HEK293 (cell line): ENCODE data around the gene ELAVL1.

Experiments
- CTCF ChIA-PET: fragments of 350-600 bp; formaldehyde crosslinking; extraction: SDS; loops from one replicate; lab custom pipeline; 2021; ENCODE audit warnings: antibody characterized with exemption; lab: Yijun Ruan, JAX
- POLR2A ChIA-PET: fragments of 300-600 bp; formaldehyde crosslinking; extraction: SDS; loops from one replicate; lab custom pipeline; 2020; ENCODE audit warnings: antibody characterized with exemption, inconsistent platforms; lab: Yijun Ruan, JAX
- H3K27ac ChIP-seq: fragments of 200-500 bp; sonication (Bioruptor generic); 2 replicates; pipeline ENCODE4 v1.5.1; 2014; ENCODE audit warnings: low read depth, low read length, control low read depth, inconsistent platforms; ENCODE audit errors: extremely low read depth
- H3K36me3 ChIP-seq, 2 experiments: fragments of 200-500 bp in 1 of 2; sonication (Bioruptor generic) in 1 of 2; 1 replicate in 1 of 2; 2 replicates in 1 of 2; pipeline ENCODE4 v1.5.1; 2014 to 2017; ENCODE audit warnings: inconsistent platforms in 2 of 2, low read length in 2 of 2; ENCODE audit not compliant: control insufficient read depth in 2 of 2, insufficient read depth in 1 of 2
- H3K4me1 ChIP-seq: fragments of 200-500 bp; sonication (Bioruptor generic); 2 replicates; pipeline ENCODE4 v1.5.1; 2014; ENCODE audit warnings: mild to moderate bottlenecking, low read length, inconsistent platforms; ENCODE audit not compliant: control insufficient read depth, insufficient read depth
- H3K4me3 ChIP-seq: 2 replicates; pipeline ENCODE4 v1.5.1; 2011; ENCODE audit warnings: low read depth, mild to moderate bottlenecking, control low read depth, low read length, moderate library complexity
- H3K9me3 ChIP-seq: fragments of 200-500 bp; sonication (Bioruptor generic); 2 replicates; pipeline ENCODE4 v1.5.1; 2014; ENCODE audit warnings: low read depth, low read length, inconsistent platforms; ENCODE audit not compliant: control insufficient read depth, insufficient read depth
- EGR2 ChIP-seq: fragments of 450-650 bp; formaldehyde crosslinking; IDR thresholded peaks from 2 replicates; pipeline ENCODE4 v1.5.1; 2016; ENCODE audit warnings: low read depth, missing biosample characterization, missing genetic modification characterization
- GLI2 ChIP-seq: fragments of 450-650 bp; formaldehyde crosslinking; IDR thresholded peaks from 2 replicates; pipeline ENCODE4; 2017; ENCODE audit warnings: missing biosample characterization, missing genetic modification characterization, low read depth, borderline replicate concordance
- HOXC10 ChIP-seq: sonication (generic); formaldehyde crosslinking; IDR thresholded peaks from 2 replicates; pipeline ENCODE4 v1.8.1; 2023; ENCODE audit warnings: mild to moderate bottlenecking, missing genetic modification reagents
- HOXD13 ChIP-seq: sonication (generic); formaldehyde crosslinking; IDR thresholded peaks from 2 replicates; pipeline ENCODE4 v1.8.0; 2022; ENCODE audit warnings: missing genetic modification reagents, borderline replicate concordance
- KLF1 ChIP-seq: fragments of 450-650 bp; formaldehyde crosslinking; IDR thresholded peaks from 2 replicates; pipeline ENCODE4 v1.5.1; 2016; ENCODE audit warnings: missing biosample characterization, missing genetic modification characterization
- KLF17 ChIP-seq: fragments of 450-650 bp; formaldehyde crosslinking; IDR thresholded peaks from 2 replicates; pipeline ENCODE4 v1.5.1; 2016; ENCODE audit warnings: missing biosample characterization, missing genetic modification characterization
- KLF8 ChIP-seq: fragments of 450-650 bp; formaldehyde crosslinking; IDR thresholded peaks from 2 replicates; pipeline ENCODE4 v1.5.1; 2016; ENCODE audit warnings: missing biosample characterization, missing genetic modification characterization
- SP7 ChIP-seq: fragments of 450-650 bp; formaldehyde crosslinking; IDR thresholded peaks from 2 replicates; pipeline ENCODE4 v1.5.1; 2016; ENCODE audit warnings: missing biosample characterization, missing genetic modification characterization
- WT1 ChIP-seq: fragments of 450-650 bp; formaldehyde crosslinking; IDR thresholded peaks from 2 replicates; pipeline ENCODE4 v1.5.1; 2016; ENCODE audit warnings: missing biosample characterization, missing genetic modification characterization
- ZFHX2 ChIP-seq: fragments of 450-650 bp; formaldehyde crosslinking; conservative IDR thresholded peaks from 2 replicates; pipeline ENCODE4 v1.5.1; 2016; ENCODE audit warnings: missing biosample characterization, missing genetic modification characterization
- ZNF19 ChIP-seq: fragments of 450-650 bp; formaldehyde crosslinking; IDR thresholded peaks from 2 replicates; pipeline ENCODE4; 2016; ENCODE audit warnings: missing biosample characterization, missing genetic modification characterization, low read depth
- ZNF341 ChIP-seq: fragments of 450-650 bp; formaldehyde crosslinking; IDR thresholded peaks from 2 replicates; pipeline ENCODE4; 2016; ENCODE audit warnings: low read depth, missing biosample characterization, missing genetic modification characterization
- ZNF510 ChIP-seq: fragments of 450-650 bp; formaldehyde crosslinking; IDR thresholded peaks from 2 replicates; pipeline ENCODE4 v1.5.1; 2018; ENCODE audit warnings: mild to moderate bottlenecking, missing genetic modification characterization, missing biosample characterization; ENCODE audit not compliant: insufficient replicate concordance
- TF ChIP-seq, protein P1 (sequence below): fragments of 450-650 bp; formaldehyde crosslinking; IDR thresholded peaks from 2 replicates; pipeline ENCODE4 v1.5.1; 2016; ENCODE audit warnings: missing biosample characterization, missing genetic modification characterization
- TF ChIP-seq, protein P2 (sequence below): fragments of 450-650 bp; formaldehyde crosslinking; IDR thresholded peaks from 2 replicates; pipeline ENCODE4 v1.5.1; 2016; ENCODE audit warnings: missing biosample characterization, missing genetic modification characterization
- TF ChIP-seq, protein P3 (sequence below): fragments of 450-650 bp; formaldehyde crosslinking; IDR thresholded peaks from 2 replicates; pipeline ENCODE4 v1.5.1; 2016; ENCODE audit warnings: missing biosample characterization, missing genetic modification characterization, borderline replicate concordance

The ELAVL1 gene

GRCh38 chr19:7911508-7912143 lies 93.8 kb downstream of the ELAVL1 start:
- no peak for TF ChIP-seq HOXC10
- TF ChIP-seq KLF1, result peak; percentile 83
- peak; percentile 6; the same call in 1 of the 2 replicates for TF ChIP-seq EGR2 (tag by site-specific recombination)
- no peak for TF ChIP-seq ZNF341
- TF ChIP-seq KLF17, result no peak
- 0 out of 2 replicates have a peak, but pooled peaks have one; percentile 20 for TF ChIP-seq KLF8 (tag by site-specific recombination)
- TF ChIP-seq, protein P1, sequence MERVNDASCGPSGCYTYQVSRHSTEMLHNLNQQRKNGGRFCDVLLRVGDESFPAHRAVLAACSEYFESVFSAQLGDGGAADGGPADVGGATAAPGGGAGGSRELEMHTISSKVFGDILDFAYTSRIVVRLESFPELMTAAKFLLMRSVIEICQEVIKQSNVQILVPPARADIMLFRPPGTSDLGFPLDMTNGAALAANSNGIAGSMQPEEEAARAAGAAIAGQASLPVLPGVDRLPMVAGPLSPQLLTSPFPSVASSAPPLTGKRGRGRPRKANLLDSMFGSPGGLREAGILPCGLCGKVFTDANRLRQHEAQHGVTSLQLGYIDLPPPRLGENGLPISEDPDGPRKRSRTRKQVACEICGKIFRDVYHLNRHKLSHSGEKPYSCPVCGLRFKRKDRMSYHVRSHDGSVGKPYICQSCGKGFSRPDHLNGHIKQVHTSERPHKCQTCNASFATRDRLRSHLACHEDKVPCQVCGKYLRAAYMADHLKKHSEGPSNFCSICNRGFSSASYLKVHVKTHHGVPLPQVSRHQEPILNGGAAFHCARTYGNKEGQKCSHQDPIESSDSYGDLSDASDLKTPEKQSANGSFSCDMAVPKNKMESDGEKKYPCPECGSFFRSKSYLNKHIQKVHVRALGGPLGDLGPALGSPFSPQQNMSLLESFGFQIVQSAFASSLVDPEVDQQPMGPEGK, result 0 out of 2 replicates have a peak, but pooled peaks have one; percentile 46
- TF ChIP-seq, protein P2, sequence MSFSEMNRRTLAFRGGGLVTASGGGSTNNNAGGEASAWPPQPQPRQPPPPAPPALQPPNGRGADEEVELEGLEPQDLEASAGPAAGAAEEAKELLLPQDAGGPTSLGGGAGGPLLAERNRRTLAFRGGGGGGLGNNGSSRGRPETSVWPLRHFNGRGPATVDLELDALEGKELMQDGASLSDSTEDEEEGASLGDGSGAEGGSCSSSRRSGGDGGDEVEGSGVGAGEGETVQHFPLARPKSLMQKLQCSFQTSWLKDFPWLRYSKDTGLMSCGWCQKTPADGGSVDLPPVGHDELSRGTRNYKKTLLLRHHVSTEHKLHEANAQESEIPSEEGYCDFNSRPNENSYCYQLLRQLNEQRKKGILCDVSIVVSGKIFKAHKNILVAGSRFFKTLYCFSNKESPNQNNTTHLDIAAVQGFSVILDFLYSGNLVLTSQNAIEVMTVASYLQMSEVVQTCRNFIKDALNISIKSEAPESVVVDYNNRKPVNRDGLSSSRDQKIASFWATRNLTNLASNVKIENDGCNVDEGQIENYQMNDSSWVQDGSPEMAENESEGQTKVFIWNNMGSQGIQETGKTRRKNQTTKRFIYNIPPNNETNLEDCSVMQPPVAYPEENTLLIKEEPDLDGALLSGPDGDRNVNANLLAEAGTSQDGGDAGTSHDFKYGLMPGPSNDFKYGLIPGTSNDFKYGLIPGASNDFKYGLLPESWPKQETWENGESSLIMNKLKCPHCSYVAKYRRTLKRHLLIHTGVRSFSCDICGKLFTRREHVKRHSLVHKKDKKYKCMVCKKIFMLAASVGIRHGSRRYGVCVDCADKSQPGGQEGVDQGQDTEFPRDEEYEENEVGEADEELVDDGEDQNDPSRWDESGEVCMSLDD, result 0 out of 2 replicates have a peak, but pooled peaks have one; percentile 33
- TF ChIP-seq ZFHX2 (tag by site-specific recombination), result peak; percentile 36; the same call in 1 of the 2 replicates
- no peak for TF ChIP-seq ZNF19 (tag by site-specific recombination)
- TF ChIP-seq, all 188 proteins: peak for 6
- H3K27ac ChIP-seq, result no peak overlapping the region
- ChIA-PET CTCF (interaction anchor here (0.7 to 1.1 kb wide), 3 partner anchors 8 to 43 kb away, joined by 3 to 4 read pairs (median 3); partner anchors contain the start of gene SNAPC2), POLR2A (interaction anchor here (1.1 to 2.3 kb wide), 3 partner anchors 8 to 14 kb away, joined by 3 to 15 read pairs (median 8); partner anchors contain the start of genes MAP2K7 and SNAPC2)
- H3K4me1 ChIP-seq, result no peaks in the 10 kb centered on the region
- H3K9me3 ChIP-seq, result no peaks in the 10 kb centered on the region
- peaks cover 0 to 36% of the 10 kb centered on the region in 2 experiments; a peak in 2 of 3 replicates for H3K36me3 ChIP-seq
- no peak overlapping the region for H3K4me3 ChIP-seq

- Histone ChIP-seq H3K27ac (no peak overlapping the region), H3K4me3 (no peak overlapping the region), H3K4me1 (no peaks in the 10 kb centered on the region; the same call in 1 of the 2 replicates), H3K9me3 (no peaks in the 10 kb centered on the region), H3K36me3 (peaks cover 0 to 45% of the 10 kb centered on the region in 2 experiments; a peak in 2 of 3 replicates)
- ChIA-PET POLR2A (interaction anchor here (0.7 to 2.2 kb wide), 3 partner anchors 10 to 42 kb away, joined by 3 to 15 read pairs (median 3); partner anchors contain the start of genes SNAPC2 and TIMM44), CTCF (interaction anchor here (1.0 kb wide), 1 partner anchor 10 kb away, joined by 5 read pairs; no protein-coding TSS in a partner anchor)
- TF ChIP-seq GLI2 (tag by site-specific recombination) (no peak), HOXD13 (CRISPR knock-in tag) (no peak), WT1 (tag by site-specific recombination) (no peak), ZNF510 (tag by site-specific recombination) (no peak), SP7 (tag by site-specific recombination) (no peak)
- TF ChIP-seq, protein P3, sequence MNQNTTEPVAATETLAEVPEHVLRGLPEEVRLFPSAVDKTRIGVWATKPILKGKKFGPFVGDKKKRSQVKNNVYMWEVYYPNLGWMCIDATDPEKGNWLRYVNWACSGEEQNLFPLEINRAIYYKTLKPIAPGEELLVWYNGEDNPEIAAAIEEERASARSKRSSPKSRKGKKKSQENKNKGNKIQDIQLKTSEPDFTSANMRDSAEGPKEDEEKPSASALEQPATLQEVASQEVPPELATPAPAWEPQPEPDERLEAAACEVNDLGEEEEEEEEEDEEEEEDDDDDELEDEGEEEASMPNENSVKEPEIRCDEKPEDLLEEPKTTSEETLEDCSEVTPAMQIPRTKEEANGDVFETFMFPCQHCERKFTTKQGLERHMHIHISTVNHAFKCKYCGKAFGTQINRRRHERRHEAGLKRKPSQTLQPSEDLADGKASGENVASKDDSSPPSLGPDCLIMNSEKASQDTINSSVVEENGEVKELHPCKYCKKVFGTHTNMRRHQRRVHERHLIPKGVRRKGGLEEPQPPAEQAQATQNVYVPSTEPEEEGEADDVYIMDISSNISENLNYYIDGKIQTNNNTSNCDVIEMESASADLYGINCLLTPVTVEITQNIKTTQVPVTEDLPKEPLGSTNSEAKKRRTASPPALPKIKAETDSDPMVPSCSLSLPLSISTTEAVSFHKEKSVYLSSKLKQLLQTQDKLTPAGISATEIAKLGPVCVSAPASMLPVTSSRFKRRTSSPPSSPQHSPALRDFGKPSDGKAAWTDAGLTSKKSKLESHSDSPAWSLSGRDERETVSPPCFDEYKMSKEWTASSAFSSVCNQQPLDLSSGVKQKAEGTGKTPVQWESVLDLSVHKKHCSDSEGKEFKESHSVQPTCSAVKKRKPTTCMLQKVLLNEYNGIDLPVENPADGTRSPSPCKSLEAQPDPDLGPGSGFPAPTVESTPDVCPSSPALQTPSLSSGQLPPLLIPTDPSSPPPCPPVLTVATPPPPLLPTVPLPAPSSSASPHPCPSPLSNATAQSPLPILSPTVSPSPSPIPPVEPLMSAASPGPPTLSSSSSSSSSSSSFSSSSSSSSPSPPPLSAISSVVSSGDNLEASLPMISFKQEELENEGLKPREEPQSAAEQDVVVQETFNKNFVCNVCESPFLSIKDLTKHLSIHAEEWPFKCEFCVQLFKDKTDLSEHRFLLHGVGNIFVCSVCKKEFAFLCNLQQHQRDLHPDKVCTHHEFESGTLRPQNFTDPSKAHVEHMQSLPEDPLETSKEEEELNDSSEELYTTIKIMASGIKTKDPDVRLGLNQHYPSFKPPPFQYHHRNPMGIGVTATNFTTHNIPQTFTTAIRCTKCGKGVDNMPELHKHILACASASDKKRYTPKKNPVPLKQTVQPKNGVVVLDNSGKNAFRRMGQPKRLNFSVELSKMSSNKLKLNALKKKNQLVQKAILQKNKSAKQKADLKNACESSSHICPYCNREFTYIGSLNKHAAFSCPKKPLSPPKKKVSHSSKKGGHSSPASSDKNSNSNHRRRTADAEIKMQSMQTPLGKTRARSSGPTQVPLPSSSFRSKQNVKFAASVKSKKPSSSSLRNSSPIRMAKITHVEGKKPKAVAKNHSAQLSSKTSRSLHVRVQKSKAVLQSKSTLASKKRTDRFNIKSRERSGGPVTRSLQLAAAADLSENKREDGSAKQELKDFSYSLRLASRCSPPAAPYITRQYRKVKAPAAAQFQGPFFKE (tag by site-specific recombination), result no peak
These were observed 94.9 kb downstream of the ELAVL1 start for GRCh38 chr19:7910321-7911161.
